SKM-1 treated with dmso at 0.1 percent for 144 hours (cell line): ENCODE data around the gene ACVR1B.

Source experiments
- DNase-seq: peaks from one replicate; lab custom pipeline; 2025; ENCODE audit not compliant: unreplicated experiment; lab: John Stamatoyannopoulos, UW

ACVR1B gene

DNA sequence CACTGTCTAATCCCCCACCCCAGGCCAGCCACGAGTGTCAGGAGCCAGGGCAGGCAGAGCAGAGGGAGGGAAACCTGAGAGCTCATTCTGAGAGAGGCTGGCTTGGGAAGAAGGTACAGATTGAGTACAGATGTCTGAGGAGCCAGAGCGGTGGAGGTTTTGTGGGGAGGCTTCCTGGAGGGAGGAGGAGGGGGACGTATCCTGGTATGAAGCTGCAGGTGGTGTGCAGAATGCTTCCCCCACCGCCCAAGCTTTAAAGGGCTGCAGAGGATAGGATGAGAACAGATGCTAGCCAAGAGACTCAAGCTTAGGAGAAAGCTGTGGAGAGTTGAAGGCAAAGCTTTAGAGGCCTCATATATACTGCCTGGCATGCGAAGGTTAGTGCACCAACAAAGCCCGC, 52.1 kb downstream of the ACVR1B start:
- DNase-seq, result no peak

DNA sequence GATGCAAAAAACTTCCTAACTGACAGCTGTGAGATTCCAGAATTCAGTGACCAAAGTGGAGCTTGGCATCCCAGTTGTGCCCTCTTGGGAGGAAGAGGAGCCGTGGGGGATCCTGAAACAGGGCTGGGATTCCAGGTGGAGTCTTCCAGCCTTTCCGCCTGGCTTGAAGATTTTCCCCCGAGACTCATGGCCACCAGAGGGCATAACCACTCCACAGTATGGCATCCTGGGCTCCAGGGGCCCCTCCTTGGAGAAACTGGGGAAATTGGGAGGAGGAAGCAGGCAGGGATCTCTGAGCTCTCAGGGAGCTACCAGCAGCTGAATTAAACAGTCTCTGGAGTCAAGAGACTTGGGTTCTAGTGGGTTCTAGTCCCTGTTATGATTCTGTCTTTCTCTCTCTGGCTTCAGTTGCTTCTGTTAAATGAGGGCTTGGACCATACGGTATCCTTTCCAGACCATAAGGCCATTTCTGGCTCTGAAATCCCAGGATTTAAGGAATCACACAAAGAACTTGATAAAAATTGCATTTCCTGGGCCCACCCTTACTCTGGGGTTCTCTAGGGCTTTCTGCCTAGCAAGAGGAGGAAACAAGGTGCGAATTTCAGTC, 52.6 kb downstream of the ACVR1B start:
- DNase-seq, result no peak

DNA sequence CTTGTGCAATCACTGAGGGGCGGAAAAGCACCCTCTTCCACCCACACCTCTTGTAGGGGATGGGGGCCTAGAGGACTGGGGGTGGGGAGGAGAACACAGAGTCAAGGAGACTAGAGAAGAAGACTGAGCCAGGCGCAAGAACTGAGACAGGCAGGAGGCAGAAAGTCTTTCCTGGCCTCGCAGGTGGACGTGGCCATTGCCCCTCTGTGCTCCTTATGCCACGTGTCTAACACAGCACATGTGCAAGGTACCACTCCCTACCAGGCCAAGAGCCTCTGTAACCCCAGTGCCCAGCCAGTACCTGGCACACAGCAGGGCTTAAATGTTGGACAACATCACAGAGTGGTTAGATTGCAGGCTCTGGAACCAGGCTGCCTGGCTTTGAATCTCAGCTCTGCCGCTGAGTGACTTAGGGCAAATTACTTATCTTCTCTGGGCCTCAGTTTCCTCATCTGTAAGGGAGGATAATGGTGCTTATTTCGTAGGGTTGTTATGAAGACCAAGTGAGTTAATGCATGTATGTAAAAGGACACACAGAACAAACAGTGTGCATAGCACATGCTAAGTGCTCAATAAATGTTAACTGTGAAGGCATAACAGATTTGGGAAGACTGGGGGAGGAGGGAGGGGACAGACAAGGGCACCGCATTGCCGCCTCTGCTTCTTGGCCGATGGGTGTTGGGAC, 53.9 kb downstream of the ACVR1B start:
- DNase-seq, result no peak

GRCh38 chr12:52005903-52006703, 54.6 kb downstream of the ACVR1B start:
- DNase-seq, result peak; percentile 65

GRCh38 chr12:52006726-52007157, 55.2 kb downstream of the ACVR1B start, which contains the start of gene TAMALIN:
Gene TAMALIN, plus strand, starts transcription at chr12:52006946. Its CDS starts 74 bp downstream, at chr12:52007020.
- DNase-seq, result no peak

DNA sequence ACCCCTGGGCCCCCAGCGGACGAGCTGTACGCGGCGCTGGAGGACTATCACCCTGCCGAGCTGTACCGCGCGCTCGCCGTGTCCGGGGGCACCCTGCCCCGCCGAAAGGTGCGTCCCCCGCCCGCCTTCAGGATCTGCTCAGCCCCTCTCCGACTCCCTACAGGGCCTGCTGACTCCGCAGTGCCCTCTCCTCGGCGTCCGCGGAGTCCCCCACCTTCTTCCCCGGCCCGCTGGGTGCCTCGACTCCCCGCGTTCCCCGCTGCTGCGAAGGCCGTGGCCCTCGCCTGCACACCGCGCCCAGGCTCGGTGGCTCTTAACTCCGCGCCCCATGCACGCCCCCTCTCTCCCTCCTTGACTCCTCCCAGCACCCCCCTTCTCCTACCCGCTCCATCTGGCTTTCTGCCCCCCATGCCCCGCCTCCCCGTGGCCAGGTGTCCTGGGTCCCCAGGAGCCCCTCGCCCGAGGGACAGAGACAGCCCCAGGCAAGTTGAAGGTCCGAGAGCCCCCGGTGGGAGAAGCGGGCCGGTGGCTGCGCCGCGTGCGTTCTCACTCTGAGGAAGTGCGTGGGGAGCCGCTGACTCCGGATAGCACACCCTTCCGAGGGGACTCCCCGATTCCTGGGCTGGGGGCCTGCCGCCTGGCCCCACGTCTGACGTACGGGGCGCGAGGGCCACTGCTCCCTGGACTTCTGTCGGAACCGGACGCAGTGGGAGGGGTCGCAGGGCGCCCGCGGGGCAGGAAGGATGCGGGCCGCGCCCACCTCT, 55.8 kb downstream of the ACVR1B start:
- DNase-seq, result no peak

GRCh38 chr12:52007982-52008510, 56.5 kb downstream of the ACVR1B start:
- DNase-seq, result no peak

DNA sequence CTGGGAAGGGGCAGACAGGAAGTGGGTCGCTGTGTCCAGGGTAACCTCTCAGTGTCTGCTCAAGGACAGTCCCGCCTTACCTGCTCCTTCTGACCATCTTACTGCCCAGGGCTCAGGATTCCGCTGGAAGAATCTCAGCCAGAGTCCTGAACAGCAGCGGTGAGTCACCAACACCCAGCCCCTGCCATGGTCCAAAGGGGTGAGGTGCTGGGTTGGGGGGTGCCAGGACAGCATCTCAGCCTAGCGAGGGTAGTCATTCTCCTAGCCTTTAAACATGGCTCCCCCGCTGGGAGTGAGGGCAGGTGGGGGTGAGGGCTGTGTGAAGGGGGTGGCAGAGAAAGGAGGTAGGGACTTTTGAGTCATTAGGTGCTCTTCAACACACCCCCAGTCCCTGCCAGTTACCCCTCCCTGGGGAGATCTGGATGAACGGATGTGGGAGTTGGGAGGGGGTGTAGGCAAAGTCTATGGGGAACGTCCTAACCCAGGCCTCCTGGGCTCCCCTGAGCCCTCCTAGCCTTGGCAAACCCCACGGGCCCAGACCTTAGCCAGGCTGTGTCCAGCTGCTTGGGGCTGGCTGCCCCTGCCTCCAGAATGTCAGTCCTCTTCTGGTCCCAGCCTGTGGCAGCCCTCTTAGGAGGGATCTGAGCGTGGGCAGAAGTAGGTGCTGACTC, 57.7 kb downstream of the ACVR1B start:
- no peak for DNase-seq

DNA sequence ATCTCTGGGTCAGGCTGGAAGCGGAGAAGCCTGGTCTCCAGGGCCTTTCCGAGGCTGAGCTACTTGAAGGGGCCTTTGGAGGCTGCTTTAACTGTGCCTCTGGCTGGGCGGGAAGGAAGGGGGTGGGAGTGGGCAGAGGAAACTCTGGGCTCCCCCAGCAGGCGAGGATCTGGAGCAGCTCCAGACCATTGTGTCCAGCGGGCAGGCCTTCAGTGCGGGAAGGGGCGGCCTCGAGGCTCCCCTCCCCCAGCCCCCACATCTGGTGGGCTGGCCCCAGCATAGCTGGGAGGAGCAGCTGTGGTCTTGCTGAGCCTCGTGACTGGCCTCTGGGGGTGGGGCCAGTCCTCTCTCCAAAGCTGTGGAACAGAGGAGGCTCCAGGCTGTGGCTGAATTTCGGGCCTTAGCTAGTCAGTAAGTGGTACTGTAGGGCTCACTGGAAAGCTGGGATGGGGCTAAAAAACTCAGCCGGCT, 58.7 kb downstream of the ACVR1B start:
- no peak for DNase-seq

- no peak for DNase-seq
Measured at GRCh38 chr12:52010692-52011601, 59.4 kb downstream of the ACVR1B start.

DNA sequence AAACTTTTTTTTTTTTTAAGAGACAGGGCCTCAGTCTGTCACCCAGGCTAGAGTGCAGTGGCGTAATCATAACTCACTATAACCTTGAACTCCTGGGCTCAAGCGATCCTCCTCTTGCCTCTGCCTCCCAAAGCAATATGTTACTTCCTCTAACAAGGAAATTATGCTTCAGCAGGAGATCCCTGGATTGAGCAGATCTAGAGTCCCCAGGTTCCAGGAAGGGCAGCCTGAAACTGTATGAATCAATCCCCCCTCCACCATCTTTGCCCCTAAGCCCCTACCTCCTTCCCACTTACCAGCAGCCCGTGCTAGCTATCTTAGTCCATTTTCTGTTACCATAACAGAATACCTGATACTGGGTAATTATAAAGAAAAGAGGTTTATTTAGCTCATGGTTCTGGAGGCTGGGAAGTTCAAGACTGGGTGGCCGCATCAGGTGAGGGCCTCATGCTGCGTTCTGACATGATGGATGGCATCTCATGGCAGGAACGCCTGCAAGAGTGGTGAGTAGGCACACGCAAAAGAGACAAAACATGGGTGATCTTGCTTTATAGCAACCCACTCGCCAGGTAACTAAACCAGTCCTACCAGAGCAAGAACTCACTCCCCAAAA, 60.2 kb downstream of the ACVR1B start:
- DNase-seq, result no peak

GRCh38 chr12:52013626-52014310, 62.3 kb downstream of the ACVR1B start:
- no peak for DNase-seq

DNA sequence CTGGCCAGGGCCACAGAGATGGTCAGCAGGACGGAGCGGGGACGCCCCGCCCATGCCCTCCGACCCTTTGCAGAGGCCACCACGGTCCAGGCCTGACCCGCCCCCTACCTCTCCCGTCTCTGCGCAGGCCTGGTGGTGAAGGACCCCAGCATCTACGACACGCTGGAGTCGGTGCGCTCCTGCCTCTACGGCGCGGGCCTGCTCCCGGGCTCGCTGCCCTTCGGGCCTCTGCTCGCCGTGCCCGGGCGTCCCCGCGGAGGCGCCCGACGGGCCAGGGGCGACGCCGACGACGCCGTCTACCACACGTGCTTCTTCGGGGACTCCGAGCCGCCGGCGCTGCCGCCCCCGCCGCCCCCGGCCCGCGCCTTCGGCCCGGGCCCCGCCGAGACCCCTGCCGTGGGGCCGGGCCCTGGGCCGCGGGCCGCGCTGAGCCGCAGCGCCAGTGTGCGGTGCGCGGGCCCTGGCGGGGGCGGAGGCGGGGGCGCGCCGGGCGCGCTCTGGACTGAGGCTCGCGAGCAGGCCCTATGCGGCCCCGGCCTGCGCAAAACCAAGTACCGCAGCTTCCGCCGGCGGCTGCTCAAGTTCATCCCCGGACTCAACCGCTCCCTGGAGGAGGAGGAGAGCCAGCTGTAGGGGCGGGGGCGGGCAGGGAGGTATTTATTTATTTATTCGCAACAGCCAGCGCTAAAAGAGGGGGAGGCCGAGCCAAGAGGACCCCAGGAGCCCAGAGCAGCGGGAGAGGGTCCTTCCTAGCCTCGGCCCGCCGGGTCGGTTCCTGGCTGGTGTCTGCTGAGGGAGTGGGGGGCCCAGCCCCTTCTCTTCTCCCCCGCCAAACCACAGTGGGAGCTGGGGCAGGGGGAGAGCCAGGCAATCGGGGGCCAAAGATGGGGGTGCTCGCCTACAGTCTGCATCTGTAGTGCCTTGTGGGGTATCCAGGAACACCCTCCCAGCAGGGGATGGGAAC, 63.4 kb downstream of the ACVR1B start:
- DNase-seq, result no peak

DNA sequence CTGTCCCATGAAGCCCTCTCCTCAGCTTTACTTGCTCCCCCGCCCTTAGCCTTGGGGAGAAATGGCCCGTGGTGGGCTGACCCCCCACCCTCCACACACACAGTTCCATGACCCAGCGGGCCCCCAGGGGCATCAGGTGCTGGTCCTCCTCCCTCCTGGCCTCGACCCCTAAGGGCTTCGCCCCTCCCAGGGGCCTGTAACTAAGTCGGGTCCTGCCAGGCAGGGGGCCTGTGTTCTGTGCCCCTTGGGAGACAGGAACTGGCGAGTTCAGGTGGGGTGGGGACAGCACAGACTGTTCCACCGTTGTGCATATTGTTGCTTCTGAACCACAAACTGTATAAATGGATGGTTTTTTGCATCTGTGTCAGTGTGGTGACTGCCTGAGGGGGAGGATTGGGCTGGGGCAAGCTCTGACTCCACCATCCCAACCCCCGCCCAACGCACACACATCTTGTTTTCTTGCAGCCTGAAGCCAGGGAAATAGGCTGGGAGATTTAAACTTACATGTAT, 64.1 kb downstream of the ACVR1B start:
- DNase-seq, result no peak

DNA sequence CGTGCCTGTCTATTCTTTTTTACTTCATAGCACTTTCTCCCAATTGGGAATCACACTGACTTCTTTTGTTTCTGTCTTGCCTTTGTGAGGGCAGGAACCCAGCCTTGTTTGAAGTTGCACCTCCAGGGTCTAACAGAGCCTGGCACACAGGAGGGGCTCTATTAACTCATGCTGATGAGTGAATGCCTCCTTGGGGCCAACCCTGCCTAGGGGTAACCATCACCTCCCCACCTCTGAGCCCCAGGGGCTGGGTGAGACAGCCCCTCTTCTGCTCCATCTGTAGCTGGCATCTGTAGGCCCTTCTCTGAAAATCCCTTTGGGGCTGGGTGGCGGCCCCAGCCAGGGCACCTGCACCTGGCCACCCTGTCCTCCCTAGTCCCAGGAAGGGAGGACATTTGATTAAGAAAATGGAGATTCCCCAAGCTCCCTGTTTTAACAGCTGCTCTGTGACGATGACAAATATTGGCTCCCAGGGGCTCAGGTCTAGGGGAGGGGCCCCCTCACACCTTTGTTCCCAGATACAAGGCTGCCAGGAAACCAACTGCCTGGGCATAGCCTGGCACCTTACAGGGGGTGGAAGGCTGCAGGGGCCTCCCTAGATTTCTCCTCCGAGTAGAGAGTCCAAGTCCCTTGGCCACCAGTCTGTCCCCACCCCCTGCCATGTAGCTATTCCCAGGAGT, 67.1 kb downstream of the ACVR1B start:
- no peak for DNase-seq

GRCh38 chr12:52019113-52019770, 67.7 kb downstream of the ACVR1B start:
- DNase-seq, result no peak
